GM19372 (cell line): ENCODE results near the gene DOK6.
"Not testable (repeated sequence)": the region's sequence is repeated elsewhere in the genome, so short reads cannot be mapped to it uniquely, and the experiment has no call there.

Experiments used
- ATAC-seq: cut with Tn5 transposase; IDR thresholded peaks from one replicate; pipeline ENCODE4 v1.9.1; 2021; ENCODE audit warnings: mild to moderate bottlenecking, low read depth, moderate library complexity; ENCODE audit not compliant: unreplicated experiment

Gene DOK6

GRCh38 chr18:69400253-69400975, at the start of gene DOK6:
TSS of gene DOK6 (plus strand) at chr18:69400888.
- ATAC-seq, result no peak

GRCh38 chr18:69353023-69353422, 47.7 kb upstream of the DOK6 start:
- no peak for ATAC-seq

- no peak for ATAC-seq
Observed at GRCh38 chr18:69357590-69357989, 43.1 kb upstream of the DOK6 start.

DNA sequence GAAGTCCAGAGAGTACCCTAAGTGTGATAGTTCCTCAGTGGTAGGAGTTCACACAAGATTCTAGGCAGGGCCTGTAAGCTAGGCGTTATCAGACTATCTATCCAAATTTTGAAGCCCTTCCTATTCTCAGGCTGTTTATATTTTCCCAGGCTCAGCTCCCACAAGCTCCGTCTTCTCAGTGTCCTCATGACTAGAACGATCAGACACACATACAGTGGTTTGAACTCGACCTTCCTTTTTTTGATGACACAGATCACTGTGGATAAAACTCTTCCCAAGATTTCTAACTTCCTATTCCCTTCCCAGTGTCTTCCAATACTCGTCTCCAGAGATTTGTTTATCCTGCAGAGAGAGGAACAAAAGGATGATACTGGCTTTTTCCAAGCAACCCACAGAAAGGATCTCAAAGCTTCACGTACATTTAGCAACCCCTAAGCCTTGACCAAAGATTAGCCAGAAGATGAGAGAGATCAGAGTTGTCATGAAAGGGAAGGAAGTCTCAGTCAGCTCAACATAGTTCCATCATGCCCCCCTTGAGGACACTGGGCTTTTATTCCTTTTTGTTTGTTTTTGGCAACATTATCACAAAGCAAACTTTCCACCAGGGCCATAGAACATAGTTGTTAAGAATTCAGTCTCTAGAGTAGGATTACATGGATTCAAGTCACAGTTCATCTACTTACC, 42.3 kb upstream of the DOK6 start:
- no peak for ATAC-seq

DNA sequence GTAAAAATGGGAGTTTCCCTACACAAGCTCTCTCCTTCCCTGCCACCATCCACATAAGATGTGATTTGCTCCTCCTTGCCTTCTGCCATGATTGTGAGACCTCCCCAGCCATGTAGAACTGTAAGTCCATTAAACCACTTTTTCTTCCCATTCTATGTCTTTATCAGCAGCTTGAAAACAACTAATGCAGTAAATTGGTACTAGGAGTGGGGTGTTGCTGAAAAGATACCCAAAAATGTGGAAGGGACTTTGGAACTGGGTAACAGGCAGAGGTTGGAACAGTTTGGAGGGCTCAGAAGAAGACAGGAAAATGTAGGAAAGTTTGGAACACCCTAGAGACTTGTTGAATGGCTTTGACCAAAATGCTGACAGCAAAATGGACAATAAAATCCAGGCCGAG, 40.9 kb upstream of the DOK6 start:
- ATAC-seq, result not testable (repeated sequence)

GRCh38 chr18:69364930-69365329, 35.8 kb upstream of the DOK6 start:
- ATAC-seq, result no peak

DNA sequence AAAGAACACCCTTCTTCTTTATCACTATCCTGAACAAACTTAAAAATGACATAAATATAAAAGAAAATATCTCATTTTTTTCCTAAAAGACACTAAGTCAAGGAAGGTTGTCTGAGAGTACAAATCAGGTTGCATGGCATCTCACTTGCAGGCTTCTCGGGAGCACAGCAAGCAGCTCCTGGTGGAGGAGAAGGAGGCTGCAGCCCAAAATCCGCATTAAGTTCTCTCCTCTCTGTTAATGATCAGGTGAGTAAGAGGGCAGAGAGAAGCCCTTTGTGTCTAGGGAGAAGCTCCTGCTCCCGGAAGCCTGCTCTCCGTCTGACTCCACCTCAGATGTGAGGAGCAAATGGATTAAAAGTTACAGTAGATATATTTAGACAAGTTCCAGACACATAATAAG, 35.0 kb upstream of the DOK6 start:
- no peak for ATAC-seq

DNA sequence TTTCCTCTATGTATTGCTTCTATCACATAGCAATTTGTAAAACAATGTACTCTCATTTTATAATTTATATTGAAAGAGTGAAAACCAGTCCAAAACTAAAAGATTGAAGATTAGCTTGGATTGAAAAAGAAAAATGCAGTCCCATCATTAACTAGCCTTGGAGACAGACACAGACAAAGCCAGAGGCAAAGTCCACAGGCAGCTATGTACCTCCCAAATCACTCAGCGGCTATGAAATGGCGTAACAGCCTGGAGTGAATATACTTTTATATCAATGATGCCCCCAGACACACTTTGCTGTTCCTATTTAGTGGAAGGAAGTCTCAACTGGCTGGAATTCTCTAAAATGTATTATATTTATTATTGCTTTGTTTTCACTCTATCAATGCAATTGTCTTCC, 33.6 kb upstream of the DOK6 start:
- ATAC-seq, result no peak

DNA sequence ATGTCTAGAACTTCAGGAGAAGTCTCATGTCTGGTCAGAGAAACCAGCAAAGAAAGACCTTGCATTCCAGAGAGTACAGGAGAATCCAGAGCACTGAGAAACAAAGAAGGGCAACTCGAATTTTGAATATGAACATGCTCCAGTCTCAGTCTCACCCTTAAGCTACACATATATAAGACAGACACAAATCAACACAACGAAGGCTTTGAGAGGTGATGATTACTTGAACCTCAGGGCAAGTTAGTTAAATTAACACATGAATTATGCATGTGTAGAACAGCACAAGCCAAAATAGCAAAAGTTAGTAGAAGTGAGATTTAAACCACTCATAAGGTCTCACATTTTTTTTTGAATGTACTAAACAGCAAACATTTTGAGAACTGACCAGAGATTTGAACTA, 29.0 kb upstream of the DOK6 start:
- no peak for ATAC-seq

- no peak for ATAC-seq
Observed at GRCh38 chr18:69380324-69380723, 20.4 kb upstream of the DOK6 start.

DNA sequence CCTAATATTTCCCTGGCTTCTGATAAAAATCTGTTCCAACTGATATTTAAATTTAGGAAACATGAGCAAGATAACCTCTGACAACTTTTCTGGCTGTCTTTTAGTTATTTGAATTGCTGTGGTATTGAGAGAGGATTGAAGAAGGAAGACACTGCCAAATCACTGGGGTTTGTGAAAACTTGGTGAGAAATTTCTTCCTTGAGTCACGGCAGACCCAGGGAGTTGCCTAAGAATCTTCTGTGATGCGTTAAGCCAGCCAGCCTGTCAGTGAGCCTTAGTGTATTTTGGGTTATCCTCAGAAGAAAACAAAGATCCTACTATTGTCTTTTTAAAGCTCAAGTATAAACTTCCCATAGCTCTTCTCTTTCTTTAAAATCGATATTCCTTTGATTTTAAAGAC, 17.5 kb upstream of the DOK6 start:
- no peak for ATAC-seq

DNA sequence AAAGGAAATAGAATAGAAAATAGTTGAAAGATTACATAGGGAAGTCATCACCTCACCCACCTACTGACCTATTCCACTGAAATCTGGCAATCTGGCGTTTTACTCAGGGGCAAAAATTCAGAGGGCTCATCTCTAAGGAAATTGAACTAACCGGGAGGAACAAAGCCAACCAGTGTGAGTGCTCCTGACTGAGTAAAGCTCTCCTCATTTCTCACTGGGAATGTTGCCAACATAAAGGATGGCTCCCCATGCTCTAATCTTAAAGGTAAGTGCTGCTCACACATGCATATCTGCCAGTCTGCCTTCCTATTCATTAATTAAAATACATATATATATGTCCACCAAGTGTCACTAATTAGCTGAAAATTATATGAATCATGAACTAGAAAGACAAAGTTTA, 13.5 kb upstream of the DOK6 start:
- no peak for ATAC-seq

DNA sequence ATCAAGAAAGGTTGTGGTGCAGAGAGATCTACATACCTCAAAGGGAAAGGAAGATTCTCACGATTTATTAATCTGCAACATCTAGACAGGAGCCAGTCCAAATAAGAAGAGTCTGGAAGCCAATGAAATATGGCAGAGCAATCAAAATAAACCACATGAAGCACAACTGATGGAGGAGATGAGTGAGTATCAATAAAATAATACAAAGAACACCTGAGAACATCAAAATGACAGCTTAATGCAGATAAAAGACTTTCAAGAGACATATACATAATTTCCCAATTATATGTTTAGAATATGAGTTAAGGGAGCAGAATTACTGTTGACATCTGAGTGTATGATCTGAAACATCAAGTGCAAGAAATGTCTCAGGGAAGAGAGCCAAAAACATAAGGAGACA, 12.5 kb upstream of the DOK6 start:
- no peak for ATAC-seq

DNA sequence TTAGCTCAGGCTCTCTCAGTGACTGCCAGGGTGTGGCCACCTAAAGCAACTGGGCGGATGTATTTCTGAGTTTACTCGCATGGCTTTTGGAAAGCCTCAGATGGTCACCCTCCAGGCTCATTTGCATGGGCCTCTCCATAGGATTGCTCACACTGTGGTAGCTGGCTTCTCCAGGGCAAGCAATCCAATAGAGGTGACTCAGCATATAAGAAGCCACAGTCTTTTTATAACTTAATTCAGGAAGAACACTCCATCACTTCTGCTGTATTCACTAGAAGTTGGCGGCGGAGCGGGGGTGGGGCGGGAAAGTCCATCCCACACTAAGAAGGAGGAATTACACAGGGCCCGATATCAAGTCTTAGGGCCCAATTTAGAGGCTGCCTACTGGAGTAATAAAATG, 3.6 kb upstream of the DOK6 start:
- no peak for ATAC-seq

GRCh38 chr18:69399253-69399652, 1.4 kb upstream of the DOK6 start:
- no peak for ATAC-seq

- ATAC-seq, result no peak
Observed at GRCh38 chr18:69400976-69401225, 213 bp downstream of the DOK6 start.

GRCh38 chr18:69401226-69401971, 711 bp downstream of the DOK6 start:
- ATAC-seq, result no peak

GRCh38 chr18:69401972-69402532, 1.4 kb downstream of the DOK6 start:
- ATAC-seq, result no peak

GRCh38 chr18:69402533-69402989, 1.9 kb downstream of the DOK6 start:
- no peak for ATAC-seq

- ATAC-seq, result no peak
Observed at GRCh38 chr18:69408522-69408921, 7.8 kb downstream of the DOK6 start.

DNA sequence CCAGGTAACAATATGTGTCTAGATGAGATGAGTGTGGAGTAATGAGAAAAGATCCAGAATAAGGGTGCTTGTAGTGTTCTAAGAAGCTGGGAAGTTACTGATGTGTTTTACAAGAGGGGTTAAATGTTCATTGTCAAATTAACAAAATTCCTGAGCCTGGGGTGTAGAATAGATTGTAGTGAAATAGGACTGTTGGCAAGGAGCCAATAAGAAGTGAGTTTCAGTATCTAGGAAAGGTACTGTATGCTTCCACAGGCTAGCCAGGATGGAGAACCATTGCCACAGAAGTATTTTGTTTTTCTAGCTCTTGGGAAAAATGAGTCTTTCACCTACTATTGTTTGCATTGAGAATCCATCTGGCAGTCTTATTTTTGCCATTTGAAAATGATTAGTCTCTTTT, 10.5 kb downstream of the DOK6 start:
- ATAC-seq, result no peak

DNA sequence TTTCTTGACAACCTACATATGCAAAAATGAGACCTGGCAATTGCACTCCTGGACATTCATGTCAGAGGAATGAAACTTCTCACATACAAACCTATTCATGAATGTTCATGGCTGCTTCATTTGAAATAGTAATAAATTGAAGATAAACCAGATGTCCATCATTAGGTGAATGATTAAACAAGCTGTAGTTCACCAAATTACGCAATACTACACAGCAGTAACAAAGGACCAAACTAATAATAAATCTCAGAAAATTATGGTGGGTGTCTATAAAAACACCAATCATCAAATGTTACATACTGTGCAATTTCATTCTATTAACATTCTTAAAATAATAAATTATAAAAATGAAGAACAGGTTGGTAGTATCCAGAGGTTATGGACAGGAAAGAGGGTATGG, 13.5 kb downstream of the DOK6 start:
- ATAC-seq, result no peak
